Subcutaneous adipose tissue (tissue), 4 donors: ENCODE measurements around the gene CLTCL1. TPM values are rescaled to one million over a fixed set of nuclear protein-coding genes. Genes with fewer than 3 reads are reported as not detected.

Experiments used
- CTCF ChIP-seq: fragments of 450-650 bp; IDR thresholded peaks from one replicate; pipeline ENCODE4 v1.5.1; 2016; ENCODE audit warnings: low read depth, mild to moderate bottlenecking, control low read depth, antibody characterized with exemption, moderate library complexity
- total RNA-seq, 4 donors: library from RNA; depleted of rRNA; stranded (reverse); fragments of >200 nt; gene quantifications; one replicate each; pipeline ENCODE4 v1.1.0, GENCODE V29; 2016

The CLTCL1 gene
- total RNA-seq, 4 donors from 2014 or later = 7.3 to 23.2 (median 16.5) TPM

- TF ChIP-seq CTCF = no peak
Observed at GRCh38 chr22:19253143-19253542, 38.4 kb downstream of the CLTCL1 start.

GRCh38 chr22:19244600-19245352 lies 46.7 kb downstream of the CLTCL1 start:
- TF ChIP-seq CTCF = no peak

GRCh38 chr22:19242699-19243098 lies 48.8 kb downstream of the CLTCL1 start:
- TF ChIP-seq CTCF = no peak

GRCh38 chr22:19241593-19241906 lies 50.0 kb downstream of the CLTCL1 start:
- no peak for TF ChIP-seq CTCF

GRCh38 chr22:19240813-19241592 lies 50.5 kb downstream of the CLTCL1 start:
- TF ChIP-seq CTCF = no peak

- TF ChIP-seq CTCF = no peak
Observed at GRCh38 chr22:19239464-19239863, 52.1 kb downstream of the CLTCL1 start.

GRCh38 chr22:19238900-19239299 lies 52.6 kb downstream of the CLTCL1 start:
- TF ChIP-seq CTCF = no peak
